Uterus (tissue), 2 donors: ENCODE results near the gene DDC.

ENCODE experiments used
- CTCF ChIP-seq, 4 experiments: fragments of 200-600 bp in 2 of 4; fragments of 450-650 bp in 2 of 4; sonication (generic) in 2 of 4; IDR thresholded peaks; one replicate each; pipeline ENCODE4 v1.5.1; 2016 to 2019; ENCODE audit warnings: antibody characterized with exemption in 4 of 4, mild to moderate bottlenecking in 2 of 4, moderate library complexity in 1 of 4
- POLR2A ChIP-seq, 2 donors: fragments of 450-650 bp; IDR thresholded peaks; one replicate each; pipeline ENCODE4 v1.6.1; 2016; ENCODE audit warnings: antibody characterized with exemption in 2 of 2, mild to moderate bottlenecking in 1 of 2, moderate library complexity in 1 of 2

GRCh38 chr7:50480797-50481196 is 84.4 kb downstream of the DDC start:
- no peak for TF ChIP-seq CTCF (IDR thresholded peaks at IDR 0.05)
- no peak for TF ChIP-seq POLR2A (IDR thresholded peaks at IDR 0.05)
